Colonic mucosa (tissue), 4 donors: ENCODE measurements around the gene ASB3. TPM values are rescaled to one million over a fixed set of nuclear protein-coding genes. Genes with fewer than 3 reads are reported as not detected.
"Not testable (repeated sequence)": the region's sequence is repeated elsewhere in the genome, so short reads cannot be mapped to it uniquely, and the experiment has no call there.

Experiments used
- DNase-seq: peaks from one replicate; pipeline ENCODE4 v3.0.0-alpha.2; 2020
- H3K27ac ChIP-seq: fragments of 200-600 bp; one replicate; pipeline ENCODE4 v1.8.0; 2021
- H3K27me3 ChIP-seq: fragments of 200-600 bp; one replicate; pipeline ENCODE4 v1.8.0; 2021
- H3K36me3 ChIP-seq: fragments of 200-600 bp; one replicate; pipeline ENCODE4 v1.8.0; 2021
- H3K4me1 ChIP-seq: fragments of 200-600 bp; one replicate; pipeline ENCODE4 v1.8.0; 2021; ENCODE audit warnings: mild to moderate bottlenecking
- H3K4me3 ChIP-seq: fragments of 200-600 bp; one replicate; pipeline ENCODE4 v1.8.0; 2021
- H3K9ac ChIP-seq, 2 donors: one replicate each; pipeline ENCODE4 v1.7.0; 2013; ENCODE audit warnings: control low read depth in 2 of 2, low read depth in 2 of 2, low read length in 2 of 2
- H3K9me3 ChIP-seq: fragments of 200-600 bp; one replicate; pipeline ENCODE4 v1.8.0; 2021
- intact Hi-C: fragments of 100-400 bp; cut with DNase I; formaldehyde crosslinking; loops from one replicate; pipeline ENCODE4 v1.14.1; 2022
- total RNA-seq, 2 donors: library from RNA; stranded (reverse); fragmentation: NEBNext Ultra II Directional in 1 of 2; extraction: Animal tissue kit (Norgen Biotek cat#: 25700) in 1 of 2; gene quantifications; one replicate each; pipeline ENCODE4 v1.2.1, GENCODE V29; 2021
- TF ChIP-seq, protein P1 (sequence below): fragments of 200-600 bp; IDR thresholded peaks from one replicate; pipeline ENCODE4 v1.8.0; 2022; ENCODE audit warnings: antibody characterized with exemption, mild to moderate bottlenecking
- donor health status: healthy.
- donor health status: DM: no; HTN: no; CAD: no.
- donor health status: DM: no; HTN: no; CAD: no.

Gene ASB3
- total RNA-seq, 2 donors from 2014 or later, result 9.9 to 12.3 TPM

DNA sequence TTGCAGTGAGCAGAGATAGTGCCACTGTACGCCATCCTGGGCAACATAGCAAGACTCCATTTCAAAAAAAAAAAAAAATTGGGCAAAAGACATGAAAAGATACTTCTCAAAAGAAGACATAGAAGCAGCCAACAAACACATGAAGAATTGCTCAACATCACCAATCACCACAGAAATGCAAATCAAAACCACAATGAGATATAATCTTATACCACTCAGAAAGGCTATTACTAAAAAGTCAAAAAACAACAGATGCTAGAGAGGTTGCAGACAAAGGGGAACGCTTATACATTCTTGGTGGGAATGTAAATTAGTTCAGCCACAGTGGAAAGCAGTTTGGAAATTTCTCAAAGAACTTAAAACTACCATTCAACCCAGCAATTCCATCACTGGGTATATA is 62.2 kb downstream of the ASB3 start:
- no peaks in the 10 kb centered on the region for H3K9me3 ChIP-seq
- no peaks in the 10 kb centered on the region for H3K27me3 ChIP-seq
- H3K36me3 ChIP-seq, result no peaks in the 10 kb centered on the region
- H3K27ac ChIP-seq, result no peak overlapping the region
- intact Hi-C loops, result no loop called here
- no peak for DNase-seq
- no peak overlapping the region for H3K4me3 ChIP-seq
- H3K4me1 ChIP-seq, result no peaks in the 10 kb centered on the region
- H3K9ac ChIP-seq, result no peak overlapping the region
- TF ChIP-seq, protein P1, sequence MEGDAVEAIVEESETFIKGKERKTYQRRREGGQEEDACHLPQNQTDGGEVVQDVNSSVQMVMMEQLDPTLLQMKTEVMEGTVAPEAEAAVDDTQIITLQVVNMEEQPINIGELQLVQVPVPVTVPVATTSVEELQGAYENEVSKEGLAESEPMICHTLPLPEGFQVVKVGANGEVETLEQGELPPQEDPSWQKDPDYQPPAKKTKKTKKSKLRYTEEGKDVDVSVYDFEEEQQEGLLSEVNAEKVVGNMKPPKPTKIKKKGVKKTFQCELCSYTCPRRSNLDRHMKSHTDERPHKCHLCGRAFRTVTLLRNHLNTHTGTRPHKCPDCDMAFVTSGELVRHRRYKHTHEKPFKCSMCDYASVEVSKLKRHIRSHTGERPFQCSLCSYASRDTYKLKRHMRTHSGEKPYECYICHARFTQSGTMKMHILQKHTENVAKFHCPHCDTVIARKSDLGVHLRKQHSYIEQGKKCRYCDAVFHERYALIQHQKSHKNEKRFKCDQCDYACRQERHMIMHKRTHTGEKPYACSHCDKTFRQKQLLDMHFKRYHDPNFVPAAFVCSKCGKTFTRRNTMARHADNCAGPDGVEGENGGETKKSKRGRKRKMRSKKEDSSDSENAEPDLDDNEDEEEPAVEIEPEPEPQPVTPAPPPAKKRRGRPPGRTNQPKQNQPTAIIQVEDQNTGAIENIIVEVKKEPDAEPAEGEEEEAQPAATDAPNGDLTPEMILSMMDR, result no peak

DNA sequence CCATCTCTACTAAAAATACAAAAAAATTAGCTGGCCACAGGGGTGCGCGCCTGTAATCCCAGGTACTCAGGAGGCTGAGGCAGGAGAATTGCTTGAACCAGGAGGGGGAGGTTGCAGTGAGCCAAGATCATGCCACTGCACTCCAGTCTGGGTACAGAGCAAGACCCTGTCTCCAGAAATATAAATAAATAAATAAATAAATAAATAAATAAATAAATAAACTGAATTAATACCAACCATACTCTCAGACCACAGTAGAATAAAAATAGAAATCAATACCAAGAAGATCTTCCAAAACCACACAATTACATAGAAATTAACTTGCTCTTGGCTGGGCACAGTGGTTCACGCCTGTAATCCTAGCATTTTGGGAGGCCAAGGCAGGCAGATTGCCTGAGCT is 65.8 kb downstream of the ASB3 start:
- DNase-seq, H3K27ac ChIP-seq, H3K36me3 ChIP-seq, H3K9ac ChIP-seq, intact Hi-C loops, H3K4me1 ChIP-seq, H3K27me3 ChIP-seq, H3K9me3 ChIP-seq, H3K4me3 ChIP-seq: not testable (repeated sequence)

DNA sequence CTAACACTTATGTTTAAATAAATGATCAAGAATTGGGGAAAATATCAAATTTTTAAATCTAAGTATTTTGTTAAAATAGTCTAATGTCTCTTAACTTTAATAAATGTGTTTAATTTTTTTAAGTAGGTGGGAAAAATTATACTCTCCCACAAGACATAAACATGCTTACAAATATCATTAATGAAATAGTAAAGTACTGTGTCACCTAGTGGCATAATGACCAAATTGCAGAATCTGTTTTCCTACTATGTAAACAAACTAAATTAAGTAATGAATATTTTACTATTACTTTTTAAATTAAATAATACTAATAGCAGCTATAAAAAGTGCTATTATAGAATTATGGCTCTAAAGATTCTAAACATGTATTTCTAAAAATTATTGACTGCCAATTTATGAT is 71.2 kb downstream of the ASB3 start:
- no peak for DNase-seq
- Histone ChIP-seq H3K27ac (no peak overlapping the region), H3K9ac (no peak overlapping the region), H3K4me3 (no peak overlapping the region), H3K4me1 (no peaks in the 10 kb centered on the region), H3K27me3 (no peaks in the 10 kb centered on the region), H3K36me3 (no peaks in the 10 kb centered on the region), H3K9me3 (no peaks in the 10 kb centered on the region)
- TF ChIP-seq, protein P1, result peak; percentile 27
- intact Hi-C loops, result no loop called here

DNA sequence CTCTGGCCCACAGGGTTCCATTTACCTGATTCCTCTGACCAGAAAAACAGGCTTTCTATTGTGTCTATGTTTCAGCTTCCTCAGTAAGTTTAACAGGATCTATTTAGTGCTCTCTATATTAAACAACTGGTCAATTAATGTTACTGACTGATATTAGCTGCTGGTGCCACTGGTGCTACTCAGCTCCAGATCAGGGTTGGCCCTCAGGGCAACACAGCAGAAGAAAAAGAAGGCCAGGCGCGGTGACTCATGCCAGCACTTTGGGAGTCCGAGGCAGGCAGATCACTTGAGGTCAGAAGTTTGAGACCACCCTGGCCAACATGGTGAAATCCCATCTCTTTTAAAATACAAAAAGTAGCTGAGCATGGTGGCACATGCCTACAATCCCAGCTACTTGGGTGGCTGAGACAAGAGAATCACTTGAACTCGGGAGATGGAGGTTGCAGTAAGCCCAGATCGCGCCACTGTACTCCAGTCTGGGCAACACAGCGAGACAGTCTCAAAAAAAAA is 75.4 kb downstream of the ASB3 start:
- intact Hi-C loops, result no loop called here

DNA sequence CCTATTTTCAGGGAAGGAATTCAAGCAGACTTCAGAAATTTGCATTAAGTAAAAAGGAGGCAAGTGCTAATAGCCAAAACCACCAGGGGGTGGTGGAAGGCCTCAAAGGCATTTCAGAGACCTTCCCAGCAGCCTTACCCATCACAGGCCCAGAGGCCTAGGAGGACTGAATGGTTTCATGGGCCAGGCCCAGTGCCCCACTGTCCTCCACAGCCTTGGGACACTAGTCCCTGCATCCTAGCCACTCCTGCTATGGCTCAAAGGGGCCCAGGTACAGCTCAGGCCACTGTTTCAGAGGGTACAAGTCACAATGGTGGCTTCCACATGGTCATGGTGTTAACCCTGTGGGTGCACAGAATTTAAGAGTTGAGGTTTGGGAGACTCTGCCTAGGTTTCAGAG is 77.8 kb downstream of the ASB3 start:
- Histone ChIP-seq H3K36me3 (no peaks in the 10 kb centered on the region), H3K4me3 (no peak overlapping the region)
- TF ChIP-seq, protein P1, result no peak

More for the DNA sequence above, 75.4 kb downstream of the ASB3 start:
- H3K9me3 ChIP-seq, result no peaks in the 10 kb centered on the region
- H3K4me3 ChIP-seq, result no peak overlapping the region
- no peak for DNase-seq
- H3K9ac ChIP-seq, result no peak overlapping the region
- TF ChIP-seq, protein P1, result no peak
- H3K36me3 ChIP-seq, result no peaks in the 10 kb centered on the region
- H3K27me3 ChIP-seq, result no peaks in the 10 kb centered on the region
- H3K27ac ChIP-seq, result no peak overlapping the region
- no peaks in the 10 kb centered on the region for H3K4me1 ChIP-seq

DNA sequence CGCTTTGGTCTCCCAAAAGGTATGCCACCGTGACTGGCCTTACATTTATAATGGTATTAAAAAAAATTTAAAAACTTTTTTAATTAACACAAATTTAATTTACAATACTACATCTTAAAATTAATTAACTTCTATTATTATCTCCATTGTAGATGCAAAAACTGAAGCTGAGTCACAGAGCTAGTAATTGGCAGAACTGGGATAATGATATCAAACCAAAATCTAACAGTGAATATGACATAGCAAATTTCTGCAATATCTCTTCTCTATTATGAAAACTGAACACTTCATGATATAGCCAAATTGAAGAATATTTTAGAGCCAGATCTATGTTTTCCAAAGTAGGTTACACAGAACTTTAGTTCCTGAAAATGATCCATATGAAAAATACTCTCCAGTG is 85.5 kb downstream of the ASB3 start:
- no peaks in the 10 kb centered on the region for H3K9me3 ChIP-seq
- H3K36me3 ChIP-seq, result no peaks in the 10 kb centered on the region
- H3K27me3 ChIP-seq, result no peaks in the 10 kb centered on the region
- intact Hi-C loops, result no loop called here
- no peak for DNase-seq
- no peak overlapping the region for H3K9ac ChIP-seq
- TF ChIP-seq, protein P1, result no peak
- H3K27ac ChIP-seq, result no peak overlapping the region
- H3K4me1 ChIP-seq, result no peaks in the 10 kb centered on the region
- H3K4me3 ChIP-seq, result no peak overlapping the region

More for the DNA sequence above, 77.8 kb downstream of the ASB3 start:
- no peaks in the 10 kb centered on the region for H3K4me1 ChIP-seq
- H3K9ac ChIP-seq, result no peak overlapping the region
- DNase-seq, result no peak
- intact Hi-C loops, result no loop called here
- no peaks in the 10 kb centered on the region for H3K27me3 ChIP-seq
- no peaks in the 10 kb centered on the region for H3K9me3 ChIP-seq
- H3K27ac ChIP-seq, result no peak overlapping the region
